SK-N-SH (cell line): ENCODE measurements around the gene LMBR1. TPM values are rescaled to one million over a fixed set of nuclear protein-coding genes. Genes with fewer than 3 reads are reported as not detected.

Source experiments
- CTCF ChIA-PET: fragments of 300-600, 350-600 bp; formaldehyde crosslinking; extraction: SDS; loops from one replicate; lab custom pipeline; 2021; lab: Yijun Ruan, JAX
- POLR2A ChIA-PET: fragments of 350-600 bp; sonication (Branson Sonifier 250); formaldehyde crosslinking; extraction: SDS; loops from one replicate; lab custom pipeline; 2020; ENCODE audit warnings: antibody characterized with exemption, inconsistent platforms; lab: Yijun Ruan, JAX
- DNase-seq: peaks from one replicate; pipeline ENCODE4 v3.0.0; 2012
- H2AFZ ChIP-seq: fragments of 200-600 bp; sonication (generic); 2 replicates; pipeline ENCODE4 v1.8.1; 2016; ENCODE audit warnings: antibody characterized with exemption, mild to moderate bottlenecking, low read depth
- H3F3A ChIP-seq: fragments of 200-600 bp; sonication (generic); replicated peaks from 2 replicates; pipeline ENCODE3; 2016; ENCODE audit warnings: antibody characterized with exemption, mild to moderate bottlenecking; ENCODE audit not compliant: insufficient read depth
- H3K27ac ChIP-seq, 2 experiments: fragments of 200-500 bp in 1 of 2; fragments of 200-600 bp in 1 of 2; sonication (Bioruptor generic) in 1 of 2; sonication (generic), shearing (Covaris generic) in 1 of 2; 2 replicates each; pipeline versions ENCODE4 v1.5.1 to v1.6.1; 2014 to 2016; ENCODE audit warnings: low read depth in 2 of 2, inconsistent platforms in 1 of 2, low read length in 1 of 2, mild to moderate bottlenecking in 1 of 2, mixed read lengths in 1 of 2
- H3K27me3 ChIP-seq: fragments of 200-600 bp; sonication (generic), shearing (Covaris generic); 2 replicates; pipeline ENCODE4 v1.6.1; 2016; ENCODE audit warnings: mixed run types; ENCODE audit not compliant: insufficient read depth
- H3K36me3 ChIP-seq, 2 experiments: fragments of 200-500 bp in 1 of 2; fragments of 200-600 bp in 1 of 2; sonication (Bioruptor generic) in 1 of 2; sonication (generic) in 1 of 2; replicated peaks in 1 of 2; 2 replicates each; pipeline versions ENCODE3 to v1.5.1; 2014 to 2016; ENCODE audit warnings: low read length in 1 of 2, mild to moderate bottlenecking in 1 of 2; ENCODE audit not compliant: insufficient read depth in 2 of 2, control insufficient read depth in 1 of 2
- H3K4me1 ChIP-seq, 2 experiments: fragments of 200-500 bp in 1 of 2; fragments of 200-600 bp in 1 of 2; sonication (Bioruptor generic) in 1 of 2; sonication (generic), shearing (Covaris generic) in 1 of 2; 2 replicates each; pipeline versions ENCODE4 v1.5.1 to v1.6.1; 2014 to 2016; ENCODE audit warnings: low read depth in 1 of 2, low read length in 1 of 2, mixed run types in 1 of 2; ENCODE audit not compliant: insufficient read depth in 2 of 2, control insufficient read depth in 1 of 2
- H3K4me2 ChIP-seq: fragments of 200-600 bp; sonication (generic), shearing (Covaris generic); 2 replicates; pipeline ENCODE4 v1.6.1; 2017; ENCODE audit warnings: mixed run types
- H3K4me3 ChIP-seq, 2 experiments: fragments of 200-500 bp in 1 of 2; fragments of 200-600 bp in 1 of 2; sonication (Bioruptor generic) in 1 of 2; sonication (generic), shearing (Covaris generic) in 1 of 2; 2 replicates each; pipeline versions ENCODE4 v1.5.1 to v1.8.1; 2014 to 2016; ENCODE audit warnings: low read depth in 2 of 2, inconsistent platforms in 1 of 2, low read length in 1 of 2, mild to moderate bottlenecking in 1 of 2, mixed read lengths in 1 of 2, moderate library complexity in 1 of 2
- H3K79me2 ChIP-seq: fragments of 200-600 bp; sonication (generic); 2 replicates; pipeline ENCODE4 v1.8.1; 2017; ENCODE audit warnings: mild to moderate bottlenecking; ENCODE audit not compliant: insufficient read depth
- H3K9ac ChIP-seq: fragments of 200-600 bp; sonication (generic); 2 replicates; pipeline ENCODE4 v1.6.1; 2017; ENCODE audit warnings: mixed run types
- H3K9me2 ChIP-seq: fragments of 200-600 bp; sonication (generic); 2 replicates; pipeline ENCODE4 v1.6.1; 2017; ENCODE audit warnings: mixed run types
- H3K9me3 ChIP-seq: fragments of 200-600 bp; sonication (generic); 2 replicates; pipeline ENCODE4 v1.6.1; 2017; ENCODE audit warnings: mixed run types, mild to moderate bottlenecking, moderate library complexity
- H4K20me1 ChIP-seq: fragments of 200-600 bp; sonication (generic); 2 replicates; pipeline ENCODE4 v1.6.1; 2017; ENCODE audit warnings: mild to moderate bottlenecking, mixed run types; ENCODE audit not compliant: insufficient read depth
- CHD2 ChIP-seq: fragments of 150-350 bp; IDR thresholded peaks from 2 replicates; pipeline ENCODE4 v1.6.1; 2018; ENCODE audit warnings: low read length; ENCODE audit not compliant: partially characterized antibody
- EP300 ChIP-seq, 2 experiments: IDR thresholded peaks; 2 replicates each; pipeline versions ENCODE4 v1.4.0 to v1.6.1; 2012; ENCODE audit warnings: borderline replicate concordance in 1 of 2, low read depth in 1 of 2, low read length in 1 of 2
- FOSL2 ChIP-seq: IDR thresholded peaks from 2 replicates; pipeline ENCODE4 v1.4.0; 2012; ENCODE audit warnings: low read depth, mild to moderate bottlenecking, moderate library complexity, borderline replicate concordance
- GABPA ChIP-seq: IDR thresholded peaks from 2 replicates; pipeline ENCODE4 v1.4.0; 2012; ENCODE audit warnings: low read depth, mild to moderate bottlenecking
- GATA2 ChIP-seq: sonication (generic); formaldehyde crosslinking; IDR thresholded peaks from 2 replicates; pipeline ENCODE4 v1.5.0; 2020; ENCODE audit warnings: mild to moderate bottlenecking, missing genetic modification reagents
- JUND ChIP-seq: IDR thresholded peaks from 2 replicates; pipeline ENCODE4 v1.4.0; 2012
- MEF2A ChIP-seq: IDR thresholded peaks from 2 replicates; pipeline ENCODE4 v1.4.0; 2012; ENCODE audit warnings: low read depth, borderline replicate concordance
- MXI1 ChIP-seq: IDR thresholded peaks from 2 replicates; pipeline ENCODE4 v1.6.1; 2012; ENCODE audit warnings: mild to moderate bottlenecking, low read depth, low read length, improper control_type of control experiment
- NFIC ChIP-seq: IDR thresholded peaks from 2 replicates; pipeline ENCODE4 v1.4.0; 2012; ENCODE audit warnings: borderline replicate concordance
- RAD21 ChIP-seq: IDR thresholded peaks from 2 replicates; pipeline ENCODE4 v1.6.1; 2012; ENCODE audit warnings: mild to moderate bottlenecking, low read length
- RCOR1 ChIP-seq: fragments of 150-350 bp; IDR thresholded peaks from 2 replicates; pipeline ENCODE4 v1.6.1; 2017; ENCODE audit warnings: antibody characterized with exemption, low read length
- RFX5 ChIP-seq: IDR thresholded peaks from 2 replicates; pipeline ENCODE4 v1.6.1; 2012; ENCODE audit warnings: mild to moderate bottlenecking, improper control_type of control experiment, low read length
- RXRA ChIP-seq: IDR thresholded peaks from 2 replicates; pipeline ENCODE4 v1.4.0; 2012; ENCODE audit warnings: low read depth, mild to moderate bottlenecking, borderline replicate concordance
- SIN3A ChIP-seq: IDR thresholded peaks from 2 replicates; pipeline ENCODE4 v1.6.1; 2012; ENCODE audit warnings: low read depth, mild to moderate bottlenecking, low read length, moderate library complexity, borderline replicate concordance
- SMC3 ChIP-seq: IDR thresholded peaks from 2 replicates; pipeline ENCODE4 v1.6.1; 2012; ENCODE audit warnings: low read depth, low read length, improper control_type of control experiment
- YY1 ChIP-seq: IDR thresholded peaks from 2 replicates; pipeline ENCODE4 v1.4.0; 2012; ENCODE audit warnings: low read depth, mild to moderate bottlenecking
- whole genome bisulfite sequencing: methylation state at CpG from one replicate; pipeline ENCODE4 v1.1.6; 2017; ENCODE audit warnings: low lambda C conversion rate; 5-methylcytosine and 5-hydroxymethylcytosine counted together
- polyA plus RNA-seq, 3 experiments: library from polyadenylated mRNA; depleted of rRNA; stranded (reverse); fragments of >200 nt; gene quantifications; 2 replicates each; pipeline ENCODE4 v1.2.3, GENCODE V29; 2012
- TF ChIP-seq, protein P1 (sequence below): IDR thresholded peaks from 2 replicates; pipeline ENCODE4 v1.4.0; 2012; ENCODE audit warnings: low read depth, borderline replicate concordance
- TF ChIP-seq, protein P2 (sequence below): fragments of 150-350 bp; IDR thresholded peaks from 2 replicates; pipeline ENCODE4 v1.6.1; 2017; ENCODE audit warnings: antibody characterized with exemption, low read length, low read depth, borderline replicate concordance
- TF ChIP-seq, protein P3 (sequence below): fragments of 200-600 bp; sonication (generic); IDR thresholded peaks from 2 replicates; pipeline ENCODE4 v1.6.1; 2017; ENCODE audit warnings: antibody characterized with exemption, mild to moderate bottlenecking, moderate library complexity
- TF ChIP-seq, protein P4 (sequence below): IDR thresholded peaks from 2 replicates; pipeline ENCODE4 v1.6.1; 2012; ENCODE audit warnings: mild to moderate bottlenecking, low read depth, low read length, moderate library complexity

The LMBR1 gene
- polyA plus RNA-seq, 1 of the 3 experiments (the other 2 are of a cell fraction), result 24.6 TPM

DNA sequence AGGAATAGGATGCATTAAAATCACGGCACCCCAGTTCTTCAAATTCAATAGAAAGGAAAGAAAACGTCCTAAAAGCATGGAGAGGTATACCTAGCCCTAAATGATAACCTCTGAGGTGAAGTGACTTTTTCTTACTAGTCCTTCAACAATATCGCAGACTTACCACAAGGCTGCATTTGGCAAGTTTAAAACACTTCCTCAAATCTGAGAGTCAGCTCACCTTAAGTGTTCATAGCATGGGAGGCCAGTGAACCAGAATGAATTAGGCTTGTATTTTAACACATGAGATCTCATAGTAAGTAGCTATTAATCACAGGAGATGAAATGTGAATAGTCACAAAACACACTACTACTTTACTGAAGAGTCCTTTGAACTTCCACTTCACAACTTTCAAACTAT is 128.2 kb downstream of the LMBR1 start (continued):
- TF ChIP-seq, protein P1, sequence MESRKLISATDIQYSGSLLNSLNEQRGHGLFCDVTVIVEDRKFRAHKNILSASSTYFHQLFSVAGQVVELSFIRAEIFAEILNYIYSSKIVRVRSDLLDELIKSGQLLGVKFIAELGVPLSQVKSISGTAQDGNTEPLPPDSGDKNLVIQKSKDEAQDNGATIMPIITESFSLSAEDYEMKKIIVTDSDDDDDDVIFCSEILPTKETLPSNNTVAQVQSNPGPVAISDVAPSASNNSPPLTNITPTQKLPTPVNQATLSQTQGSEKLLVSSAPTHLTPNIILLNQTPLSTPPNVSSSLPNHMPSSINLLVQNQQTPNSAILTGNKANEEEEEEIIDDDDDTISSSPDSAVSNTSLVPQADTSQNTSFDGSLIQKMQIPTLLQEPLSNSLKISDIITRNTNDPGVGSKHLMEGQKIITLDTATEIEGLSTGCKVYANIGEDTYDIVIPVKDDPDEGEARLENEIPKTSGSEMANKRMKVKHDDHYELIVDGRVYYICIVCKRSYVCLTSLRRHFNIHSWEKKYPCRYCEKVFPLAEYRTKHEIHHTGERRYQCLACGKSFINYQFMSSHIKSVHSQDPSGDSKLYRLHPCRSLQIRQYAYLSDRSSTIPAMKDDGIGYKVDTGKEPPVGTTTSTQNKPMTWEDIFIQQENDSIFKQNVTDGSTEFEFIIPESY, result no peak
- TF ChIP-seq GATA2 (CRISPR knock-in tag) (no peak), MXI1 (no peak), YY1 (no peak), FOSL2 (no peak), RFX5 (no peak), RXRA (no peak), MEF2A (no peak), JUND (no peak), SIN3A (no peak)
- TF ChIP-seq, protein P2, sequence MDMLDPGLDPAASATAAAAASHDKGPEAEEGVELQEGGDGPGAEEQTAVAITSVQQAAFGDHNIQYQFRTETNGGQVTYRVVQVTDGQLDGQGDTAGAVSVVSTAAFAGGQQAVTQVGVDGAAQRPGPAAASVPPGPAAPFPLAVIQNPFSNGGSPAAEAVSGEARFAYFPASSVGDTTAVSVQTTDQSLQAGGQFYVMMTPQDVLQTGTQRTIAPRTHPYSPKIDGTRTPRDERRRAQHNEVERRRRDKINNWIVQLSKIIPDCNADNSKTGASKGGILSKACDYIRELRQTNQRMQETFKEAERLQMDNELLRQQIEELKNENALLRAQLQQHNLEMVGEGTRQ, result no peak

DNA sequence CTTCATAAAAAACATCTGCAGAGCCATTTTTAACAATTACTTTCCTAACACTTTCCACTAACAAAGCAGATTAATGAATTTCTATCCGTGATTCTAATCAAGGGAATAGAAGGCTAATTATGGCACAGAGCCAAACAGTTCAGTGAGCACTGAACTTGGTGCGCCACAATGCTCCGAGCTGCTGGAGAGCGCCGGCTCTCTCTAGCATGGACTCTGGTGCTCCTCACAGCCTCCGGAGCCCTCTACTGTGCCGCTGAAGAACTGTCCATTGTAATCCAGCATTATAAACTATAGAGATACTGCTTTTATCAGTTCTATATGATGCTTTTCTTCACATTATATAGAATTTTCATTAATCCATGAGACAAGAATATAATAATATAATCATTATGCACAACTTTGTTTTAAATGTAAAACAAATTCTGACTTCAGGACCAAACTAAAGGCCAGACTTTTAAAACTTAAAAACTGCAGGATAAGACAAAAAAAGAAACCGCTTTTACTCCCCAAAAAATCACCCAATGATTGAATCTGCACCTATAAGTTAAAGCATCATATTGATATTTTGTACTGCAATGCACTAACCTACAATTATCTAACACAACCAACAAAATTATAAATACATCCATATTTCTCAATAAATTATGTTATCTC is 128.8 kb downstream of the LMBR1 start:
- Histone ChIP-seq H3K9ac (no peak overlapping the region), H3K79me2 (no peaks in the 10 kb centered on the region), H3F3A (peaks cover 7% of the 10 kb centered on the region), H3K4me1 (peaks cover 0 to 13% of the 10 kb centered on the region in 2 experiments; a peak in 2 of 4 replicates), H3K4me3 (no peak overlapping the region), H3K36me3 (peaks cover 20 to 22% of the 10 kb centered on the region in 2 experiments), H4K20me1 (no peaks in the 10 kb centered on the region; the same call in none of the 2 replicates), H3K9me3 (peaks cover 6% of the 10 kb centered on the region; the same call in 1 of the 2 replicates), H3K27me3 (no peaks in the 10 kb centered on the region), H2AFZ (peak overlapping the region; percentile 40; the same call in 1 of the 2 replicates), H3K27ac (peak overlapping the region in 1 of 2 experiments; percentile 41; a peak in 1 of 4 replicates), H3K4me2 (no peak overlapping the region), H3K9me2 (no peaks in the 10 kb centered on the region)
- CTCF ChIA-PET, result interaction anchor here (0.6 to 3.7 kb wide), 31 partner anchors 9 to 995 kb away, joined by 3 to 25 read pairs (median 4); no protein-coding TSS in a partner anchor
- peak; percentile 79 for DNase-seq
- TF ChIP-seq JUND (no peak), SMC3 (peak; percentile 93), RAD21 (peak; percentile 99), GABPA (no peak), CHD2 (peak; percentile 72), SIN3A (no peak), EP300 (IDR thresholded peaks at IDR 0.05; ENCODE audit: borderline replicate concordance in 1 of 2, low read depth in 1 of 2, low read length in 1 of 2) (peak in 1 of 2 experiments; percentile 39; a peak in 1 of 4 replicates), NFIC (peak; percentile 86), RCOR1 (peak; percentile 74)
- TF ChIP-seq, protein P3, sequence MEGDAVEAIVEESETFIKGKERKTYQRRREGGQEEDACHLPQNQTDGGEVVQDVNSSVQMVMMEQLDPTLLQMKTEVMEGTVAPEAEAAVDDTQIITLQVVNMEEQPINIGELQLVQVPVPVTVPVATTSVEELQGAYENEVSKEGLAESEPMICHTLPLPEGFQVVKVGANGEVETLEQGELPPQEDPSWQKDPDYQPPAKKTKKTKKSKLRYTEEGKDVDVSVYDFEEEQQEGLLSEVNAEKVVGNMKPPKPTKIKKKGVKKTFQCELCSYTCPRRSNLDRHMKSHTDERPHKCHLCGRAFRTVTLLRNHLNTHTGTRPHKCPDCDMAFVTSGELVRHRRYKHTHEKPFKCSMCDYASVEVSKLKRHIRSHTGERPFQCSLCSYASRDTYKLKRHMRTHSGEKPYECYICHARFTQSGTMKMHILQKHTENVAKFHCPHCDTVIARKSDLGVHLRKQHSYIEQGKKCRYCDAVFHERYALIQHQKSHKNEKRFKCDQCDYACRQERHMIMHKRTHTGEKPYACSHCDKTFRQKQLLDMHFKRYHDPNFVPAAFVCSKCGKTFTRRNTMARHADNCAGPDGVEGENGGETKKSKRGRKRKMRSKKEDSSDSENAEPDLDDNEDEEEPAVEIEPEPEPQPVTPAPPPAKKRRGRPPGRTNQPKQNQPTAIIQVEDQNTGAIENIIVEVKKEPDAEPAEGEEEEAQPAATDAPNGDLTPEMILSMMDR, result peak; percentile 90
- TF ChIP-seq, protein P4, sequence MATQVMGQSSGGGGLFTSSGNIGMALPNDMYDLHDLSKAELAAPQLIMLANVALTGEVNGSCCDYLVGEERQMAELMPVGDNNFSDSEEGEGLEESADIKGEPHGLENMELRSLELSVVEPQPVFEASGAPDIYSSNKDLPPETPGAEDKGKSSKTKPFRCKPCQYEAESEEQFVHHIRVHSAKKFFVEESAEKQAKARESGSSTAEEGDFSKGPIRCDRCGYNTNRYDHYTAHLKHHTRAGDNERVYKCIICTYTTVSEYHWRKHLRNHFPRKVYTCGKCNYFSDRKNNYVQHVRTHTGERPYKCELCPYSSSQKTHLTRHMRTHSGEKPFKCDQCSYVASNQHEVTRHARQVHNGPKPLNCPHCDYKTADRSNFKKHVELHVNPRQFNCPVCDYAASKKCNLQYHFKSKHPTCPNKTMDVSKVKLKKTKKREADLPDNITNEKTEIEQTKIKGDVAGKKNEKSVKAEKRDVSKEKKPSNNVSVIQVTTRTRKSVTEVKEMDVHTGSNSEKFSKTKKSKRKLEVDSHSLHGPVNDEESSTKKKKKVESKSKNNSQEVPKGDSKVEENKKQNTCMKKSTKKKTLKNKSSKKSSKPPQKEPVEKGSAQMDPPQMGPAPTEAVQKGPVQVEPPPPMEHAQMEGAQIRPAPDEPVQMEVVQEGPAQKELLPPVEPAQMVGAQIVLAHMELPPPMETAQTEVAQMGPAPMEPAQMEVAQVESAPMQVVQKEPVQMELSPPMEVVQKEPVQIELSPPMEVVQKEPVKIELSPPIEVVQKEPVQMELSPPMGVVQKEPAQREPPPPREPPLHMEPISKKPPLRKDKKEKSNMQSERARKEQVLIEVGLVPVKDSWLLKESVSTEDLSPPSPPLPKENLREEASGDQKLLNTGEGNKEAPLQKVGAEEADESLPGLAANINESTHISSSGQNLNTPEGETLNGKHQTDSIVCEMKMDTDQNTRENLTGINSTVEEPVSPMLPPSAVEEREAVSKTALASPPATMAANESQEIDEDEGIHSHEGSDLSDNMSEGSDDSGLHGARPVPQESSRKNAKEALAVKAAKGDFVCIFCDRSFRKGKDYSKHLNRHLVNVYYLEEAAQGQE, result peak; percentile 89
- WGBS, result 24% methylated on average over 8 of the region's 8 CpGs
- POLR2A ChIA-PET, result no interaction called here
